HG02642 (cell line): ENCODE results near the gene TPRG1.
"Not testable (repeated sequence)": the region's sequence is repeated elsewhere in the genome, so short reads cannot be mapped to it uniquely, and the experiment has no call there.

ENCODE experiments used
- ATAC-seq: cut with Tn5 transposase; IDR thresholded peaks from one replicate; pipeline ENCODE4 v1.9.1; 2021; ENCODE audit warnings: mild to moderate bottlenecking; ENCODE audit not compliant: unreplicated experiment, poor library complexity

Gene TPRG1

DNA sequence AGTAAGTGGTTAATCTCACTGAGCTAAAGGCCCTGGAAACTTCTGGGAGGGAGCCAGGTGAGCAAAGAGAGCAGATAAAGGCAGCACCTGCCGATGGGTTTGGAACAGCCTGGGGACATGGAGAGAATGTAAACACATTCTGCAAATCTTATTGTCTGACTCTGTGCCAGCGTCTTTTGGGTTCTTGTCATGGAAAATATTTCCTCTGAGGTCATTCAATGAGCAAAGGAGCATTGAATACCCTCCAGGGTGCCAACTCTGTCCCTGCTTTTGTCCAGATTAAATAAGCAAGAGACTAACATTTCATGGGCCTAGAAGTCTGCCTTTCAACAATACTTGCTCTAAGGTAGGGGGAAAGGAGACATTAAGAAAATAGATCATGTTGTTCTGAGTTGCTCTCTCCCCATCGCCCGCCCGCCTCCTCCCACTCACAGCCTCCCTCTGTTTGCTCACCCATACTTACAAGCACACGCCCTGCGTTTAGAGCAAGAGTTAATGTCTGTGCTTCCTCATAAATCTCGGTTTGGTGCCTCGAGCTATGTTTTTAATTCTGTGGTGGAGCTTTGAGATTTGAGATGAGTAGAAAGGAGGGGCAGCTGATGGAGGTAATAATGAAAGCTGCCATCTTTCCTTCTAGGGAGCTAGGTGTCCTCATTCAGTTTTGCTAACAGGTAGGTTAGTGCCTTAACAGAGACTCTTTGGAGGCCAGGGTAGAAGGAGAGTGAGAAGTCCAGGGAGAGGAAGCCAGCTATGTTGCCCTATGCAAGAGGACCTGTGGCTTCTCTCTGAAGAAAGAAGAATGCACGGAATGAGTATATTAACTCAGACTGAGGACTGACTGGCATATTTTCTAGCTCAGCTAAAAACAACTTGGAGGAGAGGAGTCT lies 132.9 kb downstream of the TPRG1 start:
- ATAC-seq = no peak

DNA sequence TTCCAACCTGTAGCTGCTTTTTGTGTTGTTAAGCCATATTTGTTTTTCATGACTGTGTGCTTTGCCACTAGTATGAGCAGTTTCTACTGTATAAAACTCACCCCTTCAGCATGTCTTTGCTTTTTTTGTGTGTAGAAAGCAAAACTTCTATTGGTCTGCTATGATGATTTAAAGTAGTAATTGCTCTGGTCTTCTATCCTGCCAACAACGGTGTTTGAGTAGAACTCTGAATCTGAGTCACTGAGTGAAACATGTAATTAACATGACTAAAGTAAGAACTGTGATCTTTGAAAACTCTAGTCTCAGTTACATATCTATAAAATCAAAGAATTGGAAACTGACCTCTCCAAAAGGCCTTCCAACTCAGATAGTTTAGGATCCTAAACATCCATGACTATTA lies 133.6 kb downstream of the TPRG1 start:
- ATAC-seq = peak; percentile 41

DNA sequence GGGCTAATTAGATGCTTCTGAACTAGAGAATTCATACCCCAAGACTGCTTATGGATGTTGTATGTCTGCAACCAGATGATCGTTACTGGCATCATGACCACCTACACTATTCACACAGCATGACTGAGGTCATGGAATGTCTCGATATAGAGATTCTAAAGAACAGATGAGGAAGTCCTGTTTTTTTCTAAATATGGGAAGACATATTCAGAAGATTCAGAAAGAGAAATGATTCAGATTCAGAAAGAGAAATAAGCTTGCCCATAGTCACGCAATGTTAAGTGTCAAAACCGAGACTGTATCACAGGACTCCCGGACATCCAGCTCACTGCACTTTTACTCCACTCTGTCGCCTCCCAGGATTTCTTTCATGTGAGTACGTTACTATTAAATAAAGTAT lies 136.2 kb downstream of the TPRG1 start:
- ATAC-seq = peak; percentile 64

DNA sequence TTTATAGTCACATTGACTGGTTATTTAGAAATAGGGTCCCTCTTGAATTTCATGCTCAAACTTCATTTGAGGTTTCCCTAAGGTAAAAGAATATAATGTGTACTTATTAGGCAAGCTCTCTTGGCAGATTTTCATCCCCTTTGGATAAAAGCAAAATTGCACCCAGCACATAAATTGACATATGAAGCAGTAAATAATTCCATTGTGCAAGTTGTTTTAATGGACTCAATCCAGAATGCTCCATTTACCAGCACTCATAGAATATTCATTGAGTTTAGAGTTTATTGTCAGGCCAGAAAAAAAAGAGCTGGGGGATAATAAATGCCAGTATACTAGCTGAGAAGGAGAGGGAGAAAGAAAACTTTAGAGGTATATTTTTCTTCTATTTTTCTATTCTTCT lies 136.8 kb downstream of the TPRG1 start:
- ATAC-seq = no peak

DNA sequence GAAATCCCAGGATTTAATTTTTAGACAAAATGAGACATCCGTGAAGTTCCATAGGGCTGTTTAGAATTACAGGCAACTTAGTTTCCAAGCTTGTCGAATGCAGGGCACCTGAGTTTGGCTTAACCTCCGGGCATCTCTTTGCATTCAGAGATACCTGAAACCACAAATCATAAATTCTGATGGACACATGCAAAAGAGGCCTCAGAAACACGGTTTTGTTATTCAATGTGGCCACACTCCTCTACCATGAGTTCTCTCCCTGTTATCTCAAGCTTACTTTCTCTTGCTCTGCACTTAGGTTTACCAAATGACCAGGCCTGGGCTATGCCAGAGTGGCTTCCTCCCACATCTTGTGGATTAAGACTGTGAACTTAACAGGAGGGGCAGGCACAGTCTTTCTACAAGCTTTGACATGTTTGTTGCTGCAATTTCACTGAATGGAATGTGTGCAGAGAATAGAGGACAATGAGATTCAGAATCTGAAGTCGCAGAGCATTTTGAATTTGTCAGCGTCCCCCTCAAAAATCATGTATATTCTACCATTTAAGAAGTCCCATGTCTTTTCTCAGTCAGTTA lies 137.7 kb downstream of the TPRG1 start:
- no peak for ATAC-seq

DNA sequence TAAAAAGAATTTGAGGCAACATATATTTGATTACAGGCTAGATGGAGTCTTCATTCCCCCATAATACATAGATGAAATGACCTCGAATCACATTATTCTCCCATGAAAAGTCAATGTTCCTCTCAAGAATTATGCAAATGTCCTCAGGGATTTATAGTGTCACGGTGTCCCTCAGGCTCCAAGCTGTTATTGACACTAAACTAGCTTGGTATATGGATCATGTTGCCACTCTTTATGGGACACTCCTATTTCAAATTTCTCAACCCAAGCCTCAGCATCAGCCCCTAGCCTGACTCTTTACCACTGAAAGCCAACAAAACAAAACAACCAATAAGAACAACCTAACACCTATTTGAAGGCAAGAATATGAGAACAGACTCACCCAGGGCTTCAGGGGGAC lies 139.8 kb downstream of the TPRG1 start:
- no peak for ATAC-seq

DNA sequence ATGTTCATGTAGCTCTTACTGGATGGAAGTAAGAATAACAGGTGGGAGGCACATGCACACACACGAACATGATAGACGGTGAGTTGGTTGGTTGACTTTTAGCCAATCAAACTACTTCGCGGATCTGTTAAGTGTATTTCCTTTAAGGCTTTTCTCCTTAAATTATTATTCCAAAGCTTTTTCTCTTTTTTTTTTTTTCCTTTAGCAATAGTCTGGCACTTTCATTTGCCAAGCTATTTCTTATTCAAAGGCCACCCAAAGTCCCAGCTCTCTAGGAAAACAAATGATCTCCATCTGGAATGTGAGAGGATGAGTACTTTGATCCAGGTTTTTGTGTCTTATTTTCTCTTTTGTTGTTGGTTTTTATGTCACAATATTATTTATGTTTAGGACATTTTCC lies 141.1 kb downstream of the TPRG1 start:
- ATAC-seq = no peak

DNA sequence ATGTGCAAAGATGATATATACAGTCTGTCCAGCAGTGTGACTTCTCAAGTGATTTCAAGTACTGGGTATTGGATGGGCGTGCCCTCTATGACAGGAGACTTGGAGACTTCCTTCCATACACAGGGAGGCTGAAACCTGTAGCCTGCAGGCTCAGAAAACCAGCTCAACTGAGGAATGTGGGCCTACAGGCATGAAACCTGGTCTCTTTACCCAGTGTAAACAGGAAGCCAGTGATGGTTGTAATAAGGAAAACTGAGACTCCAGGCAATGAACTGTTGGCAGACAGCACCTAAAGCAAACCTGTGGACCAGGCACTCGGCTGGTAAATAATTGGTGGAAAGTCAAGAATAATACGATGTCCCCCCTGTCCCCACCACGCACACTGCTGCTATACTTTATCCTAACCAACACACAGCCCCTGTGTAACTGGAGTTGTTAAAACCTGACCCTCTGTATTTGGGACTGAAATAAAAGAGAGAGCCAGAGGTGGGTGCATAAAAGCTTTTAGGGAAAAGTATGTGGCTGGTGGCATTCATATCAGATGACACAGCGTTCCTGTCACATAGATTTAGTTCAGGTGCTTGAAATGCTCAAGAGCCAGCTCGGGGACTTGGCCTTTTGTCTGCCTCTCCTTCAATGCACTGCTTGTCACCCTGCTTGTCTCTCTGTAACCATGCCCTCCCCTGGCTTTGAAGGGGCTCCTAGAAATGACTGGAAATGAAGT lies 144.7 kb downstream of the TPRG1 start:
- no peak for ATAC-seq

DNA sequence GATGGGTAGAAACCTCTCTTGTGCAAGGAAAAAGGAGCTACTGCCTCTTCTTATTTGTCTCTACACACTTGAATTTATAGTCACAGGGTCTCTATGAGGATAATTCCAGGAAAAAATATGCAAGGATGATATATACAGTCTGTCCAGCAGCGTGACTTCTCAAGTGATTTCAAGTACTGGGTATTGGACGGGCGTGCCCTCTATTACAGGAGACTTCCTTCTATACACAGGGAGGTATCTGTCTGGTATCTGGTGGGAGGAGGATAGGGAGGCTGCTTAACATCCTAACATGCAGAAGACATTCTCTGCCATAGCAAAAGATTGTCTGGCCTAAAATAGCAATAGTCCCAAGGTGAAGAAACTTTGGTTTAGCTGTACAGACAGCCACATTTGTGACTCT lies 146.1 kb downstream of the TPRG1 start:
- no peak for ATAC-seq

DNA sequence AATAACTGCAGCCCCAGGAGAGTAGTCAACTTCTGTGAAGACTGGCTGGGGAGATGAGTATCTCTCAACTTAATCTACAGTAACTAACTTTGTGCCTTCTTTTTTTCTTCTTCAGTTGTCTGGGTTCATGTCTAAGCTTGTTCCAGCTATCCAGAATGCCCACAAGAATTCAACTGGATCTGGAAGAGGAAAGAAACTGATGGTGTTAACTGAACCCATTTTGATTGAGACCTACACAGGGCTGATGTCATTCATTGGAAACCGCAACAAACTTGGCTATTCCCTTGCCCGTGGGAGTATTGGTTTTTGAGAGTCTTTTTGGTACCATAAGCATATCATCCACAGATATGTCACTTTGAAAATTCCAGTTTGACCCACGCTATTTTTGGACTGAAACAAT lies 148.7 kb downstream of the TPRG1 start:
- ATAC-seq = no peak

DNA sequence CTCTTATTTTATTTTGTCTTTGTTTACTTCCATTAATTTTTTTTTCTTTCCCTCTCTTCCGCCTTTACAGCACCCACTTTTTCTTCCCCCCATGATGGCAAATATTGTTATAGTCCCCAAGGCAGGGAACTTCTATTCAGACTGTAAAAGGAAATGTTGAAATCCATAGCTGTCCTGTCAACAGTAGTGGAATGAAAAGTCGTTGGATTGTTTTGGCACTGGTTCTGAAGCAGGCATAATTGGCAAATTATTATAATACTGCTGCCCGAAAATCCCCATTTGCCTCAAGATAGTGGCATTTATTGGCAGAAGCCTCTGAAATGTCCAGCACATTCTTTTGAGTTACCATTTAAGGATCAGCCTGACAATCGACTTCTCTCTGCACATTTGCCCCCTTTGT lies 150.6 kb downstream of the TPRG1 start:
- no peak for ATAC-seq

DNA sequence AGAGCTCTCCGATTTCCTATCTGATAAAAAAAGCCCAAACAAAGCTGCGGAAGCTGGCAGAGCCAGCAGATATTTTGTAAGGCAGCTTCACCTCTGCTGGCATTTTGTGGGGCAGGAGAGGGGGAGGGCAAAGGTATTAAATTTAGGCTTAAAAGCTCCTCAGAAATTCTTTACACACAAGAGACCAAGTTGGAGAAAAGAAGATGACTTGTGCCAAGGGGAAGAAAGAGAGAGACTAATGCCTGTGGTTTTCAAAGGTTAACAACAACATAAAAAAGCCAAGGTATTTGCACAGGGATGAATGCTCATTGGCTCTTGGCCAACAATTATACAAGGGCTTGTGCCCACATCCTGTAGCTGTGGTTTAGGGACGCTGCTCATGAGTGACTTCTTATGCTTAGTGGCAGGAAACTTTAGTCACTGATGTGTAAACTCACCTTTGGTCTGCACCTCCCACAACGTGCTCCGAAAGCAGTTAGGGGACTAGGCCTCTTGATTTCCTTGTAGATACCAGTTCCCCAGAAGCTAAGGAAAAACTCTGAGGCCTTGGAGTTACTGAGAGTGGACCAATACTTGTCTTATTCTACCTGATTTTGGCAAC lies 152.9 kb downstream of the TPRG1 start:
- ATAC-seq = peak; percentile 100

DNA sequence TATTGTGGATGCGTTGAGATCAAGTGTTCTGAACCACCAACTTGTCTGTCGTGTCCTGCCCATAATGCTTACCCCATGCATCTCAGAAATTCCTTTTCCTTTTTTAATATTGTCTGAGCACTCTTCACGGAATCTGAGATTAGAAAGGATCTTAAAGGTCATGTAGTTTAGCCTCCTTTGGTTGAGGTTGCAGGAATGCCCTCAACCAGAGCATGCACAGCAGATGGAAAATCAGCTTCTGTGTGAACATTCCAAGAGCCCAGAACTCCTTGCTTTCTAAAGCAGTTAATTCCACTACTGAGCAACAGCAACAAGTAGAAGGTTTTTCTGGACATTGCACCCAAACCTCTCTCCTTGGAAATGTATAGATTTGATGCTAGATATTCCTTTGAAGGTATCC lies 153.7 kb downstream of the TPRG1 start:
- no peak for ATAC-seq

DNA sequence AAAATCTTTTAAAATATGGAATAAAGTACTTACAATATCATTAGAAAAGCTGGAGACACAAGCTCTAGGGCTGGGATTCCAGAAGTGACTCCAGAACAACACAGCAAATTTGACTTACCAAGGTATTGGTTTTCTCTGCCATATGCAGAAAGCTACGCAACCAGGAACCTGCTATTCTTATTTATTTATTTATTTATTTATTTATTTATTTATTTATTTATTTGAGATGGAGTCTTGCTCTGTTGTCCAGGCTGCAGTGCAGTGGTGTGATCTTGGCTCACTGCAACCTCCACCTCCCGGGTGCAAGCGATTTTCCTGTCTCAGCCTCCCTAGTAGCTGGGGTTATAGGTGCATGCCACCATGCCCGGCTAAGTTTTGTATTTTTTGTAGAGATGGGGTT lies 157.9 kb downstream of the TPRG1 start:
- ATAC-seq = not testable (repeated sequence)

DNA sequence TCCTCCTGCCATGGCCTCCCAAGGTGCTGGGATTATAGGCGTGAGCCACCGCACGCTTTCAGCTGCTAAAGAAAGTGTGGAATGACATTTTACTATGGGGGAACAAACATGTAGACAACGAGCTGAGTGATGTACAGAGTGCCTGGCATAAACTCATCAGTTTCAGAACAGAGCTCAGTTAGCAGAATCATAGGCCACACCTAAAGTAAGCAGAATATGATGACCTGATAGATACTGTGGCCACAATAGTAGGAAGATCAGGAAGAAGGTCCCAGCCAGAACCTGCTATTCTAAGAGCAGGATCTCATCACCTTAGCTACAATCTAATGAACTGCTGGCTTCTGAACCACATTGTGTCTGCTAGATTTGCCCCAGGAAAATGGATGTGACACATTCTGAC lies 158.3 kb downstream of the TPRG1 start:
- ATAC-seq = no peak

DNA sequence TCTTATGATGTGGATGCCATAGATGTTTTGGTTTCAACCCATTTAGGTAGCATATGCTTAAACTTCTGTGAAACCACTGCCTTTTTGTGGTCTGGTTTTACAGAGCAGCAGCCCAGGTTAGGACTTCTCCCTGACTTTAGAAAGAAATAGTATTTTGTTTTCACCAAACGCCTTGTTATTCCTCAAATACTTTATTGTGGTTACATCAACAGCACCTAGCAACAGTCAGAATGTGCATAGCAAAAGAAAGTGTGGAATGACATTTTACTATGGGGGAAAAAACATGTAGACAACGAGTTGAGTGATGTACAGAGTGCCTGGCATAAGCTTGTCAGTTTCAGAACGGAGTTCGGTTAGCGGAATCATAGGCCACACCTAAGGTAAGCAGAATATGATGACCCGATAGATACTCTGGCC lies 159.2 kb downstream of the TPRG1 start:
- no peak for ATAC-seq

DNA sequence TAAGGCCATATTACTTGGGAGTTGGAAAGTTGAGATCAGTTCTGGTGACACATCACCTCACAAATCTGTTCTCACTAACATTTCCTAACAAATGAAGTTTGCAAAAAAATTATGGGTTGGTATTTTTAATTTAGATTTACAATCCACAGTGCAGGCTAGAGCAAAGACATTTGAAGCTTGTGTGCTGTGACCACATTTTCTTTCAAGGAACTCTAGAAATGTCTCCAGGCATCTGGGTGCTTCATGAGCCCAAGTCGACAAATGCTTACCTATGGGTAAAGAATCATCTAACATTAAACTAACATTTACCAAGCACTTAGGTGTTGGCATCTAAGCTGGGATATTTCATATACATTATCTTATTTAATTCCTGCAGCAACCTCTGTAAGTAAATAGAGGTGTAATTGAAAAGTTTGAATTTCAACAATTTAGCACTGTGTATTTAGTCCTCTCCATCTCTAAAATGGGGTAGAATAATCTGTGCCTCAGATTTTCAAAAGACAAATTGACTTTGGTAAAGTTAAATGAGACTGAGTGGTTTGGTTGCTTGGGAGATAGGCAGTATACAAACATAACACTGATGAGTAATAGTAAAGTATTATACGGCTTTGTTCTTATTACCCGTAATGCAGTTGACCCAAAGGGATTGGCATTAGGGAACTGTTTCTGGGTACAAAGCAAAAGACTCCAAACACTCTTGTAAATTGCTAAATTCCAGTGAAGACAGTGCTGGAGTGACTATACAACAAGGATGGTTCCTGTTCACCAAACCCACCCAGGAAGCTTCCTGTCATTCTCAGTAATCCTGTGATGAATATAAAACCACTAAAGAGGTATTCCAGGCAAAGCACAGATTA lies 162.5 kb downstream of the TPRG1 start:
- no peak for ATAC-seq

DNA sequence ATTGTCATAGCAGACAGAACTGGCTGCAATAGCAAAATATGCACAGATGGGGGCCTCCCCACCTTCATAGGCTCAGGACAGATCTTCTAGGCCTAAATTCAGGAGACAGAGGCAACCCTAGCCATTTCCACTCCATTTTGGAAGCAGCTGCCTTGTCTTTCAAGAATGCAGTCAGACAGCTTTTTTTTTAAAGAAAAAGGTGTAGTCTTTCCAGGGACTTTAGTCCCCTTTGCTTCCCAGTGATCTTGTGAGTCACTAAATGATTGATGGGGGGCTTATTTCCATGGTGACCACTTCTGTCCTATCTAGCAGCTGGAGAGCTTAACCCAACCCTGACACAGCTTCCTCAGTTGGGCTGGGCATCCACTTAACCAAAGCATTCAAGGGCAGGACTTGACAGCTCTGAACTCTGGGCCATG lies 165.9 kb downstream of the TPRG1 start:
- ATAC-seq = no peak

DNA sequence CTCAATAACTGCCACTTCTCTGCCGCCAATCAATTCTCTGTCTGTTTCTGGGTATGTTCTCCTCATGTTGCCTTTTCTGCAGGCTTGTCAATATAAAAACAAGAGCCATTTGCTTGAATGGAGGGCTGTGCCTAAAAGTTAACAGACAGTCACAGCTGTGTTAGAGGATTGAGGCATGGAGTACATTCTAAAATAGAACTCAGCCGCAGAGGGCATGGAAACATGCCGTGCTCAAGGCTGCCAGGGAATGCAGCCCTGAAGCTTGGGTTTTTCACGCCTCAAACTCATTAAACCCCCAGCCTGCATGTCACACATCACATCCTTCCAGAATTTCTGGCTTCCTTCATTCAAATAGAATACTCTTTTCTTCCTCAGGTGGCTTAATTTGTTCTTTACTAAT lies 166.6 kb downstream of the TPRG1 start:
- ATAC-seq = no peak

DNA sequence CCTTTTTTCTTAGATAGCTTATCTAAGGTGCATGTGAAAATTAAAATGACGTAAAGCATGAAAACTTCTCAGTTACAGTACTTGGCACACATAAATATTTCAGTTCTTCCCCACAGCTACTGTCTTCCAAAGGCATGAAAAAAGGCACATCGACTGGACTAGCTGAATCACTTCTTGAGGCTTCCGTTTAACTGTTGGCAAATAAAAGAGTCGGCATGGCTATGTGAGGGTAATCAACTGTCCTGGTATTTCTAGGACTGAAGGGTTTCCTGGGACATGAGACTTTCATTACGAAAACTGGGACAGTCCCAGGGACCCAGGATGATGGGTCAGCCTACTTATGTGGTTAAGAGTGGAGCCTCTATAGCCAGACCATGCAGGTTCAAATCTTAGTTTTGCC lies 168.2 kb downstream of the TPRG1 start:
- no peak for ATAC-seq
